Mesenchymal stem cell (in vitro differentiated cells and primary cell): ENCODE measurements around the gene PSMD1.
A peak's percentile ranks its signal among the peaks of the same experiment; 100 is the strongest.

Source experiments
- DNase-seq: peaks from one replicate; pipeline ENCODE4 v3.0.0-alpha.2; 2013
- H2AFZ ChIP-seq: one replicate; pipeline ENCODE4 v1.6.1; 2013; ENCODE audit warnings: low read depth, mild to moderate bottlenecking, control low read depth, inconsistent platforms, low read length, moderate library complexity
- H2AK5ac ChIP-seq: 2 replicates; pipeline ENCODE4 v1.6.1; 2013; ENCODE audit warnings: low read length, moderate library complexity, mild to moderate bottlenecking, inconsistent platforms; ENCODE audit not compliant: severe bottlenecking
- H2BK120ac ChIP-seq: one replicate; pipeline ENCODE4 v1.6.1; 2013; ENCODE audit warnings: low read depth, mild to moderate bottlenecking, inconsistent platforms, low read length, moderate library complexity
- H2BK12ac ChIP-seq, 2 experiments: one replicate each; pipeline ENCODE4 v1.6.1; 2013; ENCODE audit warnings: inconsistent platforms in 2 of 2, low read length in 2 of 2, mild to moderate bottlenecking in 2 of 2, moderate library complexity in 2 of 2, control low read depth in 1 of 2
- H2BK15ac ChIP-seq: one replicate; pipeline ENCODE4 v1.6.1; 2013; ENCODE audit warnings: mild to moderate bottlenecking, low read depth, inconsistent platforms; ENCODE audit not compliant: poor library complexity, severe bottlenecking
- H2BK5ac ChIP-seq: 2 replicates; pipeline ENCODE4 v1.6.1; 2013; ENCODE audit warnings: low read depth, mild to moderate bottlenecking, low read length, control low read depth, inconsistent platforms; ENCODE audit not compliant: poor library complexity, severe bottlenecking
- H3K14ac ChIP-seq, 2 experiments: one replicate each; pipeline ENCODE4 v1.6.1; 2013; ENCODE audit warnings: inconsistent platforms in 2 of 2, low read length in 2 of 2, control low read depth in 1 of 2, mild to moderate bottlenecking in 1 of 2, moderate library complexity in 1 of 2
- H3K18ac ChIP-seq, 2 experiments: one replicate each; pipeline ENCODE4 v1.6.1; 2013; ENCODE audit warnings: inconsistent platforms in 2 of 2, low read length in 2 of 2, control low read depth in 1 of 2, low read depth in 1 of 2, mild to moderate bottlenecking in 1 of 2
- H3K23ac ChIP-seq, 2 experiments: one replicate each; pipeline ENCODE4 v1.6.1; 2013; ENCODE audit warnings: inconsistent platforms in 2 of 2, low read length in 2 of 2, mild to moderate bottlenecking in 2 of 2, moderate library complexity in 2 of 2, control low read depth in 1 of 2
- H3K27ac ChIP-seq: 2 replicates; pipeline ENCODE4 v1.5.1; 2013; ENCODE audit warnings: mild to moderate bottlenecking, moderate library complexity, low read length, control low read depth, inconsistent platforms; ENCODE audit not compliant: poor library complexity, severe bottlenecking
- H3K27me3 ChIP-seq, 2 experiments: 2 replicates each; pipeline versions ENCODE4 v1.6.1 to v1.7.0; 2013; ENCODE audit warnings: low read length in 2 of 2, mild to moderate bottlenecking in 2 of 2, moderate library complexity in 2 of 2, control low read depth in 1 of 2, inconsistent platforms in 1 of 2; ENCODE audit not compliant: control insufficient read depth in 1 of 2, insufficient read depth in 1 of 2
- H3K36me3 ChIP-seq, 2 experiments: 2 replicates each; pipeline versions ENCODE4 v1.6.1 to v1.7.0; 2013; ENCODE audit warnings: low read length in 2 of 2, control low read depth in 1 of 2, inconsistent platforms in 1 of 2, low read depth in 1 of 2, mild to moderate bottlenecking in 1 of 2; ENCODE audit not compliant: insufficient read depth in 2 of 2, control insufficient read depth in 1 of 2
- H3K4ac ChIP-seq, 2 experiments: one replicate each; pipeline ENCODE4 v1.6.1; 2013; ENCODE audit warnings: inconsistent platforms in 2 of 2, low read length in 2 of 2, mild to moderate bottlenecking in 2 of 2, moderate library complexity in 2 of 2, control low read depth in 1 of 2, low read depth in 1 of 2
- H3K4me1 ChIP-seq: 2 replicates; pipeline ENCODE4 v1.6.1; 2013; ENCODE audit warnings: low read depth, low read length, control low read depth; ENCODE audit not compliant: control insufficient read depth, insufficient read depth
- H3K4me2 ChIP-seq: 2 replicates; pipeline ENCODE4 v1.6.1; 2013; ENCODE audit warnings: low read length, mild to moderate bottlenecking, inconsistent platforms; ENCODE audit not compliant: poor library complexity, severe bottlenecking
- H3K4me3 ChIP-seq, 2 experiments: 2 replicates each; pipeline versions ENCODE4 v1.5.1 to v1.7.0; 2013; ENCODE audit warnings: low read length in 2 of 2, mild to moderate bottlenecking in 2 of 2, control low read depth in 1 of 2, low read depth in 1 of 2; ENCODE audit not compliant: insufficient read depth in 1 of 2
- H3K79me1 ChIP-seq: replicated peaks from 2 replicates; pipeline ENCODE4 v1.6.1; 2013; ENCODE audit warnings: mild to moderate bottlenecking, control low read depth, low read length, inconsistent platforms; ENCODE audit not compliant: poor library complexity, severe bottlenecking
- H3K9ac ChIP-seq: 2 replicates; pipeline ENCODE4 v1.7.0; 2013; ENCODE audit warnings: mild to moderate bottlenecking, low read length, moderate library complexity
- H3K9me3 ChIP-seq: 2 replicates; pipeline ENCODE4 v1.7.0; 2013; ENCODE audit warnings: mild to moderate bottlenecking, low read length; ENCODE audit not compliant: control insufficient read depth
- H4K8ac ChIP-seq: one replicate; pipeline ENCODE4 v1.6.1; 2013; ENCODE audit warnings: inconsistent platforms, mild to moderate bottlenecking, low read length, moderate library complexity
- H4K91ac ChIP-seq: one replicate; pipeline ENCODE4 v1.6.1; 2013; ENCODE audit warnings: mild to moderate bottlenecking, low read length, inconsistent platforms
- WGBS: methylation state at CpG from one replicate; pipeline ENCODE4 v1.1.7; 2013; ENCODE audit warnings: mixed read lengths; 5-methylcytosine and 5-hydroxymethylcytosine counted together

Gene PSMD1

GRCh38 chr2:231204581-231204980 lies 147.9 kb downstream of the PSMD1 start:
- Histone ChIP-seq H3K27ac (no peak overlapping the region), H3K79me1 (peaks cover 26% of the 10 kb centered on the region), H3K4me2 (no peak overlapping the region), H3K36me3 (peaks cover 47 to 83% of the 10 kb centered on the region in 2 experiments), H3K18ac (peak overlapping the region; percentile 37 to 60), H2BK120ac (no peak overlapping the region), H2BK15ac (no peak overlapping the region), H3K4me3 (no peak overlapping the region), H2BK12ac (peak overlapping the region in 1 of 2 experiments; percentile 66), H4K91ac (peak overlapping the region; percentile 22), H3K23ac (peak overlapping the region in 1 of 2 experiments; percentile 91), H3K4ac (peak overlapping the region in 1 of 2 experiments; percentile 78), H3K27me3 (no peaks in the 10 kb centered on the region), H3K14ac (no peak overlapping the region), H3K9ac (no peak overlapping the region), H2AK5ac (no peak overlapping the region), H4K8ac (peak overlapping the region; percentile 16), H2BK5ac (no peak overlapping the region), H3K9me3 (no peaks in the 10 kb centered on the region), H2AFZ (no peak overlapping the region), H3K4me1 (peaks cover 18% of the 10 kb centered on the region)
- 95% methylated on average over 5 of the region's 5 CpGs for WGBS
- DNase-seq, result no peak

GRCh38 chr2:231207734-231208133 lies 151.1 kb downstream of the PSMD1 start:
- Histone ChIP-seq H3K4me1 (peaks cover 12% of the 10 kb centered on the region), H3K4ac (no peak overlapping the region), H3K27me3 (no peaks in the 10 kb centered on the region), H2AFZ (no peak overlapping the region), H3K18ac (no peak overlapping the region), H3K4me3 (no peak overlapping the region), H2BK120ac (no peak overlapping the region), H2AK5ac (no peak overlapping the region), H3K14ac (no peak overlapping the region), H3K36me3 (peaks cover 59 to 89% of the 10 kb centered on the region in 2 experiments), H2BK5ac (no peak overlapping the region), H3K79me1 (peaks cover 29% of the 10 kb centered on the region), H3K9me3 (no peaks in the 10 kb centered on the region), H3K23ac (no peak overlapping the region), H2BK12ac (no peak overlapping the region), H4K8ac (no peak overlapping the region), H3K9ac (no peak overlapping the region), H3K27ac (no peak overlapping the region), H2BK15ac (no peak overlapping the region), H4K91ac (no peak overlapping the region), H3K4me2 (no peak overlapping the region)
- no peak for DNase-seq
- 92% methylated on average over 3 of the region's 4 CpGs for WGBS

- peaks cover 53 to 91% of the 10 kb centered on the region in 2 experiments for H3K36me3 ChIP-seq
- peaks cover 5% of the 10 kb centered on the region for H3K4me1 ChIP-seq
- no peak overlapping the region for H3K4me3 ChIP-seq
- no peaks in the 10 kb centered on the region for H3K9me3 ChIP-seq
- no peak overlapping the region for H3K4me2 ChIP-seq
- no peak overlapping the region for H2BK12ac ChIP-seq
- no peak overlapping the region for H3K9ac ChIP-seq
- H4K91ac ChIP-seq, result no peak overlapping the region
- peaks cover 31% of the 10 kb centered on the region for H3K79me1 ChIP-seq
- H3K14ac ChIP-seq, result no peak overlapping the region
- no peak overlapping the region for H3K4ac ChIP-seq
- H3K27me3 ChIP-seq, result no peaks in the 10 kb centered on the region
- no peak overlapping the region for H3K18ac ChIP-seq
- no peak overlapping the region for H3K23ac ChIP-seq
- H2BK120ac ChIP-seq, result no peak overlapping the region
- no peak overlapping the region for H4K8ac ChIP-seq
- H2AK5ac ChIP-seq, result no peak overlapping the region
- DNase-seq, result no peak
- WGBS, result no CpG with 5 or more reads among the region's 3 CpGs
- no peak overlapping the region for H3K27ac ChIP-seq
- H2BK15ac ChIP-seq, result no peak overlapping the region
- H2BK5ac ChIP-seq, result no peak overlapping the region
- H2AFZ ChIP-seq, result no peak overlapping the region
Observed at GRCh38 chr2:231210782-231211181, 154.1 kb downstream of the PSMD1 start.

DNA sequence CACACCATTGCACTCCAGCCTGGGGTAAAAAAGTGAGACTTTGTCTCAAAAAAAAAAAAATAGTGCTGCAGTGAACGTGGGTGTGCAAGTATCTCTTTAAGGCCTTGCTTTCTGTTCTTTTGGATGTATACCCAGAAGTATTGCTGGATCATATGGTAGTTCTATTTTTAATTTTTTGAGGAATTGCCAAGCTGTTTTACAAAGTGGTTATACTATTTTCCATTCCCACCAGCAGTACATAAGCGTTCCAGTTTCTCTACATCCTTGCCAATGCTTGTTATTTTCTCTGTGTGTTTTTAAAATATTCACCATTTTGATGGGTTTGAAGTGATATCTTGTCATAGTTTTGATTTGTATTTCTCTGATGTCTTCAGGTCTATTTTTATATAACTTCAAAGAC lies 154.8 kb downstream of the PSMD1 start:
- Histone ChIP-seq H2BK5ac (no peak overlapping the region), H3K23ac (no peak overlapping the region), H3K4me1 (peaks cover 5% of the 10 kb centered on the region), H2BK120ac (no peak overlapping the region), H3K9me3 (no peaks in the 10 kb centered on the region), H3K79me1 (peaks cover 33% of the 10 kb centered on the region), H3K27ac (no peak overlapping the region), H3K4me3 (no peak overlapping the region), H3K36me3 (peaks cover 54 to 92% of the 10 kb centered on the region in 2 experiments), H2BK12ac (no peak overlapping the region), H4K8ac (no peak overlapping the region), H2AFZ (no peak overlapping the region), H3K4ac (no peak overlapping the region), H2AK5ac (no peak overlapping the region), H3K18ac (no peak overlapping the region), H3K9ac (no peak overlapping the region), H3K14ac (no peak overlapping the region), H2BK15ac (no peak overlapping the region), H4K91ac (no peak overlapping the region), H3K27me3 (no peaks in the 10 kb centered on the region), H3K4me2 (no peak overlapping the region)
- DNase-seq, result no peak
- no CpG with 5 or more reads among the region's 2 CpGs for WGBS
